ENCODE results near the gene STX1A. TPM values are rescaled to one million over a fixed set of nuclear protein-coding genes. Genes with fewer than 3 reads are reported as not detected.

The STX1A gene
- total and polyA plus RNA-seq, 2 of the 8 experiments (the other 6 are each of a cell fraction or from before 2014, with no cell fraction given) = 13.5 to 17.5 TPM

DNA sequence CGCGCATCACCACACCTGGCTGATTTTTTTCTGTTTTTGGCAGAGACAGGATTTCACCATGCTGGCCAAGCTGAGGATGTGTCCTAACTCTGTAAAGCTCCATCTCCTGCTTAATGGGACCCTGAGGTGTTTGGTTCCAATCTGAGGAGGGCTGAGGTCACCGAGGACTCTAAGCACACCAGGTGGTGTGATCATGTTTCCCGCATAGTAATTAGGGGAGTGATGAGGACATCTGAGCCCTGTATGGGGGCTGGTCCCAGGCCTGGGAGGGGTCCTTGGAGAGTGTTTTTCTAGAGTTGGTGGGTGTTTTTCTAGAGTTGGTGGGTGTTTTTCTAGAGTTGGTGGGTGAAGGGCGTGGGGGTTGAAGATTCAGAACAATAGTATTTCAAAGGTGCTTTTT, 22.1 kb upstream of the STX1A start (continued):
- TF ChIP-seq SAP30 (IDR thresholded peaks at IDR 0.05; ENCODE audit: insufficient read depth, insufficient replicate concordance, low read length) (no peak), NRF1 (IDR thresholded peaks at IDR 0.05; ENCODE audit: low read depth, low read length) (no peak), POLR2AphosphoS5 (IDR thresholded peaks at IDR 0.05; ENCODE audit: low read depth, low read length) (peak; percentile 97), SP2 (IDR thresholded peaks at IDR 0.05; ENCODE audit: low read length) (no peak), ZNF274 (IDR thresholded peaks at IDR 0.05; ENCODE audit: borderline replicate concordance, extremely low read depth, low read length) (no peak), CHD2 (IDR thresholded peaks at IDR 0.05; ENCODE audit: low read length) (0 out of 2 replicates have a peak, but pooled peaks have one; percentile 22), KDM4A (IDR thresholded peaks at IDR 0.05; ENCODE audit: low read depth, low read length, severe bottlenecking) (no peak), CHD1 (IDR thresholded peaks at IDR 0.05; ENCODE audit: low read depth, low read length) (no peak), GTF2F1 (IDR thresholded peaks at IDR 0.05; ENCODE audit: borderline replicate concordance, low read depth, low read length) (no peak), NANOG (IDR thresholded peaks at IDR 0.05; ENCODE audit: insufficient read depth, low read depth, low read length, poor library complexity, severe bottlenecking) (peak; percentile 78), SIRT6 (IDR thresholded peaks at IDR 0.05; ENCODE audit: low read length) (no peak), JUN (IDR thresholded peaks at IDR 0.05; ENCODE audit: low read depth, low read length) (0 out of 2 replicates have a peak, but pooled peaks have one; percentile 43), CEBPB (IDR thresholded peaks at IDR 0.05; ENCODE audit: low read depth, low read length) (no peak), KDM1A (IDR thresholded peaks at IDR 0.05; ENCODE audit: borderline replicate concordance, low read length) (no peak), ASH2L (IDR thresholded peaks at IDR 0.05; ENCODE audit: low read length) (no peak), SP4 (IDR thresholded peaks at IDR 0.05; ENCODE audit: low read length) (no peak), CBX8 (IDR thresholded peaks at IDR 0.05; ENCODE audit: borderline replicate concordance, low read depth, low read length) (no peak), EZH2 (IDR thresholded peaks at IDR 0.05; ENCODE audit: low read depth, low read length, severe bottlenecking) (no peak), POU5F1 (IDR thresholded peaks at IDR 0.05; ENCODE audit: low read depth, low read length) (no peak), TAF1 (IDR thresholded peaks at IDR 0.05; ENCODE audit: low read depth, low read length) (0 out of 2 replicates have a peak, but pooled peaks have one; percentile 40), SUZ12 (IDR thresholded peaks at IDR 0.05; ENCODE audit: low read length) (no peak), TCF12 (IDR thresholded peaks at IDR 0.05; ENCODE audit: low read depth, low read length) (peak; percentile 96), MAFK (IDR thresholded peaks at IDR 0.05; ENCODE audit: low read depth, low read length) (no peak)
- TF ChIP-seq, protein P1, sequence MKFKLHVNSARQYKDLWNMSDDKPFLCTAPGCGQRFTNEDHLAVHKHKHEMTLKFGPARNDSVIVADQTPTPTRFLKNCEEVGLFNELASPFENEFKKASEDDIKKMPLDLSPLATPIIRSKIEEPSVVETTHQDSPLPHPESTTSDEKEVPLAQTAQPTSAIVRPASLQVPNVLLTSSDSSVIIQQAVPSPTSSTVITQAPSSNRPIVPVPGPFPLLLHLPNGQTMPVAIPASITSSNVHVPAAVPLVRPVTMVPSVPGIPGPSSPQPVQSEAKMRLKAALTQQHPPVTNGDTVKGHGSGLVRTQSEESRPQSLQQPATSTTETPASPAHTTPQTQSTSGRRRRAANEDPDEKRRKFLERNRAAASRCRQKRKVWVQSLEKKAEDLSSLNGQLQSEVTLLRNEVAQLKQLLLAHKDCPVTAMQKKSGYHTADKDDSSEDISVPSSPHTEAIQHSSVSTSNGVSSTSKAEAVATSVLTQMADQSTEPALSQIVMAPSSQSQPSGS (IDR thresholded peaks at IDR 0.05; ENCODE audit: low read length) = peak; percentile 48; the same call in 1 of the 2 replicates
- TF ChIP-seq, protein P2, sequence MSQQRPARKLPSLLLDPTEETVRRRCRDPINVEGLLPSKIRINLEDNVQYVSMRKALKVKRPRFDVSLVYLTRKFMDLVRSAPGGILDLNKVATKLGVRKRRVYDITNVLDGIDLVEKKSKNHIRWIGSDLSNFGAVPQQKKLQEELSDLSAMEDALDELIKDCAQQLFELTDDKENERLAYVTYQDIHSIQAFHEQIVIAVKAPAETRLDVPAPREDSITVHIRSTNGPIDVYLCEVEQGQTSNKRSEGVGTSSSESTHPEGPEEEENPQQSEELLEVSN (IDR thresholded peaks at IDR 0.05) = no peak

All from H1 (cell line).